Fibroblast of pulmonary artery (primary cell): ENCODE data around the gene ANKRD62.

Experiments used
- DNase-seq: peaks from one replicate; pipeline ENCODE4 v3.0.0-alpha.2; 2010; ENCODE audit warnings: low read depth
- H3K4me3 ChIP-seq: replicated peaks from 2 replicates; pipeline ENCODE4 v1.5.1; 2011; ENCODE audit warnings: low read depth, mild to moderate bottlenecking, control low read depth, low read length, moderate library complexity
- TF ChIP-seq, protein P1 (sequence below): IDR thresholded peaks from 2 replicates; pipeline ENCODE4 v1.5.1; 2011; ENCODE audit warnings: mild to moderate bottlenecking, control low read depth, low read length, inconsistent platforms; ENCODE audit errors: missing control alignments

ANKRD62 gene

DNA sequence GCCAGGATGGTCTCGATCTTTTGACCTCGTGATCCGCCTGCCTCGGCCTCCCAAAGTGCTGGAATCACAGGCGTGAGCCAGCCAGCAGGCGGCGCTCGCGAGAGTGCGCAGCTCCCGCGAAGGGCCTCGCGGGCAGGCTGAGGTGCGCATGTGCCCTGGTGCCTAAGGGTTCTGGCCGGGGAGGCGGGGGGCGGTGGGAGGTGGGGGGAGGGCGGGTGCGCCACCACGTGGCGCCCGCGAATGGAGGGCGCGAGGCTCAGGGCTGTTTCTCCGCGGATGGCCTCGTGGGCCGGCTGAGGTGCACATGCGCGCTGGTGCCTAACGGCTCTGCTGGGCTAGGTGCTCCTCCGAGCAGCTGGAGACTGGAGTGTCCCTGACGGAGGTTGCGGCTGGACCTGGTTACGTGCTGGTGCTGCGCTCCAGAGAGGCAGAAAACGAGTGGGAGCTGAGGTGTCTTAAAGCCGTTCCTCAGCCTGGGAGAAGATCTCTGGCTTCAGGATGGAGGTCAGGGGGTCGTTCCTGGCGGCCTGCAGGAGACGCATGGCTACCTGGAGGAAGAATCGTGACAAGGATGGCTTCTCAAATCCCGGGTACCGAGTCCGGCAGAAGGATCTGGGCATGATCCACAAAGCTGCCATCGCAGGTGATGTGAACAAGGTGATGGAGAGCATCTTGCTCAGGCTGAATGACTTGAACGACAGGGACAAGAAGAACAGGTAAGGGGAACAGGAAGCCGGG, at the start of gene ANKRD62:
Gene ANKRD62, plus strand, starts transcription at position 324 of the 738 bp plus-strand sequence. Its CDS starts 175 bp downstream, at position 499.
- TF ChIP-seq, protein P1, sequence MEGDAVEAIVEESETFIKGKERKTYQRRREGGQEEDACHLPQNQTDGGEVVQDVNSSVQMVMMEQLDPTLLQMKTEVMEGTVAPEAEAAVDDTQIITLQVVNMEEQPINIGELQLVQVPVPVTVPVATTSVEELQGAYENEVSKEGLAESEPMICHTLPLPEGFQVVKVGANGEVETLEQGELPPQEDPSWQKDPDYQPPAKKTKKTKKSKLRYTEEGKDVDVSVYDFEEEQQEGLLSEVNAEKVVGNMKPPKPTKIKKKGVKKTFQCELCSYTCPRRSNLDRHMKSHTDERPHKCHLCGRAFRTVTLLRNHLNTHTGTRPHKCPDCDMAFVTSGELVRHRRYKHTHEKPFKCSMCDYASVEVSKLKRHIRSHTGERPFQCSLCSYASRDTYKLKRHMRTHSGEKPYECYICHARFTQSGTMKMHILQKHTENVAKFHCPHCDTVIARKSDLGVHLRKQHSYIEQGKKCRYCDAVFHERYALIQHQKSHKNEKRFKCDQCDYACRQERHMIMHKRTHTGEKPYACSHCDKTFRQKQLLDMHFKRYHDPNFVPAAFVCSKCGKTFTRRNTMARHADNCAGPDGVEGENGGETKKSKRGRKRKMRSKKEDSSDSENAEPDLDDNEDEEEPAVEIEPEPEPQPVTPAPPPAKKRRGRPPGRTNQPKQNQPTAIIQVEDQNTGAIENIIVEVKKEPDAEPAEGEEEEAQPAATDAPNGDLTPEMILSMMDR, result no peak
- no peak within 1 kb of the TSS for H3K4me3 ChIP-seq
- no peak for DNase-seq

DNA sequence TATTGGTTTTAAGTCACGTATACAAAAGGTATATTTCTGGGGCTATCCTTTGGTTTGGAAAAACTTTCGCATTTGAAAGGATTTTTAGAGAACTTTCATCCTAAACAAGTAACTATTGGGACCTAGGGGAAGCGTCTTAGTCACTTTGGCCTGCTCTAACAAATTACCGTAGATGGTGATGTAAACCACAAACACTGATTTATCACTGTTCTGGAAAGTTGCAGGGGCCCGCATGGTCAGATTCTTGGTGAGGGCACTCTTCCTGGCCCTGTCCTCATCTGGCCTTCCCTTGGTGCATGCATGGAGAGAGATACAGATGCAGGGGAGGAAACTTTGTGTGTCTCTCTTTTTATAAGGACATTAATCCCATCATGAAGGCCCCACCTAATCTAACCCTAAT, 49.1 kb upstream of the ANKRD62 start:
- TF ChIP-seq, protein P1, result no peak
- no peak for DNase-seq
- H3K4me3 ChIP-seq, result no peak overlapping the region

DNA sequence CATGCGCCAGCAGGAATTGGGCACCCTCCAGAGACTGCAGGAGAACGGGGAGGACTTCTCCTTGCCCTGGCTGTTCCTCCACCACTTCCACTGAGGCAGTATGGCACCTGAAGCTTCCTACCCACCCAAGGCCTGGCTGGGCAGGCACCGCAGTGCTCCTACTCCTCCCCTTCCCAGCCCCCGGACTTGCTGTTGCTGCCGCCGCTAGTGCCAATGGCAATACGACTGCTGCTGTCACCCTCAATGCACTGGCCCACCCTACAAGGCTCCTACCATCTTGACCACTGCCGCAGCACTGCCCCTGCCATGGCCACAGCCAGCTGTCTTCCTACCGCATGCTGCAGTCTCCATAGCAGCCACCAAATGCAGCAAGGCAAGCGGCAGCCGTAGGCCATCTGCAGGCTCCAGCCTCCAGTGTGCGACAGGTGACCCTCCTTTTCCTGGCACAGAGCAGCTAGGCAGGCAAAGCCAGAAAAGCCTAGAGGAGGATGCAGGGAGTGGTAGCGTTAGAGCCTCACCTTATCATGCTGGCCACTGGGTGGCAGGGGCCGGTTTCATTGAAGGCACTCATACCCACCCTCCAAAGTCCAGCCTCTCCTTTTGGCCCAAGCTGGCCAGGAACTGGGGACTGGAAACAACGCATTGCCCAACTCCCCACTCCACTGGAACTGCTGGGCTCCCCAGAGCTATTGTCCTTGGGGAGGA, 47.4 kb upstream of the ANKRD62 start:
- no peak for DNase-seq

DNA sequence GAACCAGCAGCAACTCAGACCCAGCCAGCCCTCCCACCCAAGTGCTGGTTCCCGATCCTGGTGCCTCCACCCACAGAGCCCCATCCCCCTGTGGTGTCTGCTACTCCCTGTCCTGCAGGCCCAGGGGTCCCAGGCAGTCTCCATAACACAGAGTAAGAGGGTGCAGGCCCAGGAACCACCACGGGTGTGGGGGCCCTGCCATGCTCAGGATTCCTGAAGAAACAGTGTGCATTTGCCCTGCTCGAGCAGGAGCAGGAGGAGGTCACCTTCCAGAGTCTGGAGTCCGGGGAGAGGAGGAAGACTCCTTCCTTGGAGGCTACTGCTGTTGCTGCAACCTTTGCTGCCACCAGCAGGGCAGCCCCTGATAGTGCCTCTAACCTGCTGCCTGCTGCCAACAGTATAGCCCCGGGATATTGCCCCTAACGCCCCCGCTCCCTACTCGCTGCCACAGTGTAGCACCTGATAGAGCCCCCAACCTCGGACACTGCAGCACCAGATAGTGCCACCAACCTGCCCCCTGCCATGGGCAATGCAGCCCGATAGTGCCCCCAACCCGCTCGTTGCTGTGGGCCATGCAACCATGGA, 46.8 kb upstream of the ANKRD62 start:
- H3K4me3 ChIP-seq, result no peak overlapping the region
- DNase-seq, result no peak
- TF ChIP-seq, protein P1, result no peak

More for the DNA sequence above, 47.4 kb upstream of the ANKRD62 start:
- TF ChIP-seq, protein P1, result no peak
- H3K4me3 ChIP-seq, result no peak overlapping the region

DNA sequence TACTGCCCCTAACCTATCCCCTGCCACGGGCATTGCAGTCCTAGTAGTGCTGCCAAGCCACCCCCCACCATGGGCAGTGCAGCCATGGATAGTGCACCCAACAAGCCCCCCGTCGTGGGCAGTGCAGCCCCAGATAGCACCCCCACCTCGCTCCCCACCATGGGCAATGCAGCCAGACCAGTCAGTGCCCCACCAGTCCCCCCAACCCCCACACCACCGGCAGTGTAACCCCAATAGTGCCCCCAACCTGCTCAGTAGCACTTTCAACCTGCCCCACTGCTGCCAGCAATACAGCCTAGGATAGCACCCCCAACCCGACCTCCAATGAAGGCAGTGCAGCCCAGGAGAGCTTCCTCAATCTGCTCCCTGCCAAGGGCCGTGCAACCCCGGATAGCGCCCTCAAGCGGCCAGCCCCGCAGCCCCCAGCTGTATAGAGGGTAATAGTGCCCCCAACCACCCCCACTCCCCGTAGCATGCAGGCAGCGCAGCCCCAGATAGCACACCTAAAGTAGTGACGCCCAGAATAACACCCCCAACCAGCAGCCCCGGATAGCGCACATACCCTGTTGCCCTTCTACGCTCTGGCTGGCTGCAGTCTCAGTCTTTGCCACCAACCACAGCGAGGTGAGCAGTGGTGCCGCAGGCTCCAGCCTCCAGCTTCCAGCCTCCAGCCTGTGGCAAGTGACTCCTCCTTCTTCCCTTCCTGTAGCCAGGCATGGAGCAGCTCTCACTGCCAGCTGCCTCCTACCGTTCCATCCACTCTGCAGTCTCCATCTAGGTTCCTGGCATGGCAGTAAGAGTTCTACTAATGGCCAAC, 45.4 kb upstream of the ANKRD62 start:
- DNase-seq, result no peak
- TF ChIP-seq, protein P1, result no peak
- H3K4me3 ChIP-seq, result no peak overlapping the region

DNA sequence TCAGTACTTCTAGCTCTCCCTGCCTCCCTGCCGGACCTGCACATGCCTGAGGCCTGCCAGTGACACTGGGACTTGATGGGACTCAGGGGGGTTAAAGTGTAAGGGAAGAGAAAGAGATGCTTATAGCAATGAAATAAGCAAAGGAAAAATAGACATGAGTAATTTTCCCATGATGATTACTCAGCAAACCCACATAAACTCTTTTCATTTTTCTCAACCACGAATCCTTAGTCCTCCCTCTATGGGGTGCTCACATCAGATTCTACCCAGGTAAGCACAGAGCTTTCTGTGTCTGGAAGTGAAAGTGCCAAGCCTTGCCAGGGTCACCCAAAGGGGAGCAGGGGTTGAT, 44.8 kb upstream of the ANKRD62 start:
- DNase-seq, result peak; percentile 35
- no peak overlapping the region for H3K4me3 ChIP-seq
- TF ChIP-seq, protein P1, result no peak
